HPDE6-E6E7 (cell line): ENCODE measurements around the gene HCN4.

Experiments used
- DNase-seq: peaks from one replicate; pipeline ENCODE4 v3.0.0; 2011; ENCODE audit warnings: missing footprints; ENCODE audit errors: extremely low spot score

HCN4 gene

GRCh38 chr15:73296609-73297353 is 72.0 kb downstream of the HCN4 start:
- DNase-seq = no peak

- DNase-seq = no peak
Observed at GRCh38 chr15:73295630-73296286, 73.0 kb downstream of the HCN4 start.

- no peak for DNase-seq
Observed at GRCh38 chr15:73293773-73294172, 75.0 kb downstream of the HCN4 start.

- DNase-seq = no peak
Observed at GRCh38 chr15:73291441-73291840, 77.3 kb downstream of the HCN4 start.

GRCh38 chr15:73287019-73287418 is 81.7 kb downstream of the HCN4 start:
- no peak for DNase-seq

GRCh38 chr15:73286311-73286710 is 82.4 kb downstream of the HCN4 start:
- no peak for DNase-seq

- no peak for DNase-seq
Observed at GRCh38 chr15:73284090-73284716, 84.6 kb downstream of the HCN4 start.

- no peak for DNase-seq
Observed at GRCh38 chr15:73283366-73283962, 85.3 kb downstream of the HCN4 start.

- no peak for DNase-seq
Observed at GRCh38 chr15:73282567-73283365, 86.0 kb downstream of the HCN4 start.

- DNase-seq = no peak
Observed at GRCh38 chr15:73275862-73276261, 92.9 kb downstream of the HCN4 start.

- DNase-seq = peak; percentile 51
Observed at GRCh38 chr15:73273181-73274002, 95.4 kb downstream of the HCN4 start.

- no peak for DNase-seq
Observed at GRCh38 chr15:73270366-73271097, 98.2 kb downstream of the HCN4 start.
